Measurements from ENCODE around the gene C1QTNF12. TPM values are rescaled to one million over a fixed set of nuclear protein-coding genes. Genes with fewer than 3 reads are reported as not detected.

The C1QTNF12 gene, protein sequence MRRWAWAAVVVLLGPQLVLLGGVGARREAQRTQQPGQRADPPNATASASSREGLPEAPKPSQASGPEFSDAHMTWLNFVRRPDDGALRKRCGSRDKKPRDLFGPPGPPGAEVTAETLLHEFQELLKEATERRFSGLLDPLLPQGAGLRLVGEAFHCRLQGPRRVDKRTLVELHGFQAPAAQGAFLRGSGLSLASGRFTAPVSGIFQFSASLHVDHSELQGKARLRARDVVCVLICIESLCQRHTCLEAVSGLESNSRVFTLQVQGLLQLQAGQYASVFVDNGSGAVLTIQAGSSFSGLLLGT
- 0.76 and 1.7 TPM in 2 replicates for total RNA-seq

DNA sequence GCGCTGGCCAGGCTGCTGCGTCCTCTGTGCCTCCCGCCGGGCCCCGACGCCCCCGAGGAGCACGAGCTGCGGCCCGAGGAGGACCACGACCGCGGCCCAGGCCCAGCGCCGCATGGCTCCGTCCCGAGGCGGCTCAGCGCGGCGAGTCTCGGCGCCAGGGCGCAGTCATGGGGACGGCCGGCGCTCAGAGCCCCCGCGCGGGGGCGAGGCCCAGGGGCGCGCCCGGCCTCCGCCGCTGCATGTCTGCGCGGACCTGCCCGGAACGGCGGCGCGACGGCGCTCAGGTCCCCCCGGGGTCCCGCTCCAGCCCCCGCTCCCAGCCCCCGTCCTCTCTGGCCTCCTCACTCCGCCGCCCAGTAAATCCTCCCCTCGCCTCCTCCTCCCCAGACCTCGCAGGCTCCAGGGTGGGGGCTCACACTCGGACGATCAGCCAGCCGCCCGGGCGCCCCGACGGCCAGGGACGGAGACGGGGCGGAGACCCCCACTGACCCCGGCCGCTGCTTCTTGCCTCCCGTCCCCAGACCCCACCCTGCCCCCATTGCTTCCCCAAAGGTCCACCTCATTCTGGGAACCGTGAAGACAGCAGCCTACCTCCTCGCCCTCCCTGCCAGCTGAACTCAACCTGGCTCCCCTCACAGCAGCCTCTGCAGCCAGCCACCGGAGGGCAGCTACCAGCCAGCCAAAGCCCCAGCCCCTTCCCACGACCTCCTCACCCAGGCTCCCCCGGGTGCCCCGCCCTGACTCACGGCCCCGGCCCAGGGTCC, at the start of gene C1QTNF12:
C1QTNF12 (minus strand) TSS at position 146 of the 764 bp plus-strand sequence; CDS start at position 114, 32 bp downstream.
- DNase-seq (ENCODE audit: extremely low read depth, low read depth, low spot score) = no peak

DNA sequence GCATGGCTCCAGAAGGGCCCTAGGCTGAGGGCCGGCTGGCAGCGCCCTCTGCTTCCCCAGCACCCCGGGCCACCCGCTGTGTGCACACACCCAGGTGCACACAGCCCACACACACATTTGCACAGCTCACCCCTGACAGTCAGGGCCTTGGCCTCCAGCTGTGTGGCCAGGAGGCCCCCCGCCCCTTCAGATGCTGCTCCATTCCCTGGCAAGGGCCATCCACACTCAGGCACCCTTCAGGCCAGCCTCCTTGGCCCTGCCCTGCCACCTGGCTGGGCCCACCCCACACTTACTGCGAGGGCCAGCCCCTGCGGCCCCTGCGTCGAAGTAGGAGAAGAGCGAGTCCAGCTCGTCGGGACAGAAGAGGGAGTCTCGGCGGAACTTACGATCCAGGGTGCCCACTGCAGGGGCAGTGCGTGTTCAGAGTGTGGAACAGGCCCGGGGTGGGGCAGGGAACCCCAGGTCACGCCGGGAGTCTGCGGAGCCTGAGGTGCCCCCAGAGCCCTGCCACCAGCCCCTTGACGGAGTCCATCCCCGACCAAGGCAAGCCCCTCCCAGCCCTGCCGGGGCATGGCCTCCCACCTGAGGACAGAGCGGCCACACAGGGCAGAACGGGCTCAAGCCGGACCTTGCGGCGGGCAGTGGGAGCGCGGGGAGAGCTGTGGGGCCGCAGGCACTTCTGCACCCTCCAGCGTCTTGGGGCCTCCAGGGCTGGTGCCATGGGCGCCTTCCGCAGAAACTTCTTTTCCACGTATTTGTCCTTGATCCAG, 48.8 kb upstream of the C1QTNF12 start:
- DNase-seq (ENCODE audit: extremely low read depth, low read depth, low spot score) = no peak

DNA sequence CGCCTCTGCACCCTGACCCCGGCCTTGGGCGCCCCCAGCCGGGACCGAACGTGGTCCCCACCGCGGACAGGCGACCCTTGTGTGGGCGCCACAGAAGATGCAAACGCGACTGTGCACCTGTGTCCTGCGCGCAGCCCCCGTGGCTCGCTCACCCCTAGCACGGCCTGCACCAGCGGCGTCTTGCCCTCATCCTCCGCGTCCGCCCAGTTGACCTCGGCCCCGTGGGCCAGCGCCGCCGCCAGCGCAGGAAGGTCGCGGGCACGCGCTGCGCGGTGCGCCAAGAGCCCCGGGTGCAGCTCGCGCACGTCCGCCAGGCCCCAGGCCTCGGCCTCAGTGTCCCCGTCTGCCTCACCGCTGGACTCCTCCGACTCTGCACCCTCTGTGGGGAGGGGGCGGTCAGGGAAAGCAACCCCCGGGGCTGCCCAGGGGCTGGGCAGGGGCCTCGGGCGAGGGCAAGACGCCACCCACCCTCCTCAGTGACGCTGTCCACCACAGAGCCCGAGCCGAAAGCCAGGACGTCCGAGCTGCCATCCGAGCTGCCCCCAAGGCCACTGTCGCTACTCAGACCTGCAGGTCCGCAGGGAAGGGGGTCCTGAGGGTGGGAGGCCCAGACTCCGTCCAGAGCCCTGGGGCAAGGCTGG, 47.8 kb upstream of the C1QTNF12 start:
- DNase-seq (ENCODE audit: extremely low read depth, low read depth, low spot score) = no peak

DNA sequence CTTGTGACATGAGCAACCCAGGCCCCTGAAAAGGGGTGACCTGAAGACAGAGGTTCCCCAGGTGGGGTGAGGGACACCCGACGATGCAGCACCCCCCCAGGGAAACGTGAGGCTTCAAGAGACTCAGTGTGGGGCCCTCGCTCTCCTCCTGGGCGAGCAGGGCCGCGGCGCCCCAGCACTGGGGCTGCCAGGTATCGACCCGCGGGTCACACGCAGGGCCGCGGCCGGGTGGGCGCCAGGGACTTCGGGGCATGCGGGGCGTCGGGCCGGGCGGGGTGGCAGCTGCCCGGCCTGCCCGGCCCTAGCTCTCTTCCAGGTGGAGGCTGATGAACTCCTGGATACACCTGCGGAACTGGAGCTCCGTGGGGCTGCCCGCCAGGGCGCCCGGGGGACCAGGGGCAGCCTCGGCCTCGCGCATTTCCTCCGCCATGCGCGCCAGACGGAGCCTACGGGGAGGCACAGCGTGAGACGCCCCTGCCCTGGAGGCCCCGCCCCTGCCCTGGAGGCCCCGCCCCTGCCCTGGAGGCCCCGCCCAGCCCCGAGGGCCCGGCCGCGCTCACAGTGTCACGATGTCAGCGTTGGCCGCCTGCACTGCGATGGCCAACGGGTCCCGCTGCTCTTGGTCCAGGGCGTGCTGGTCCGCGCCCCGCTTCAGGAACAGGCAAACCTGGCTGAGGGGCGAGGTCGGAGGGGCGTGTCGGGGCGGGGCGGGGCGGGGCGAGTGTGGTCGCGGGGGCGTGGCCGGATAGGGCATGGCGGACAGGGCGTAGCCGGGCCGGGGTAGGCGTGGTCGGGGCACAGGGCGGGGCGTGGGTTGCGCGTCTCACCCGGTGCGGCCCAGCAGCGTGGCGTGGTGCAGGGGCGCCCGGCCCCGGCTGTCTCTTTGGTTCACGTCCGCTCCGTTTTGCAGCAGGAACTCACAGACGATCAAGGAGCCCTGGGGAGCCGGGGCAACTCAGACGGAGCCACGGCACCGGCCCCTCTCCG, 47.0 kb upstream of the C1QTNF12 start:
- DNase-seq (ENCODE audit: extremely low read depth, low read depth, low spot score) = no peak

DNA sequence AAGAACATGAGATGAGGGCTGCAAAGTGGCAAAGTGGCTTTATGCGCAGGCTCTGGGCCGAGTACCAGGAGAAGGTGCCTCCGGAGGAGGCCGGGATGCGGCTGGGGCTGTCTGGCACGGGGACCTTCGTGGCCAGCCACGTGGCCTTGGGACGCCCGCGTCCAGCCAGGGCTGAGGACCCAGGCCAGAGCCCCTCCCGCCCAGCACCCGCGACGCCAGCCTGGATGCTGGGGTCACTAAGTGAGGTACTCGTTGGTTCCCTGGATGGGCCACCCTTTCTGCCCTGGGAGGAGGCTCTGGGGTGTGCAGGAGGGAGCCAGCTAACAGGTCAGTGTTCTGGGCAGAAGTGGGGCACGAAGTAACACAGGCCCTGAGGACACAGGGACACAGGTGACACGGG, 46.3 kb upstream of the C1QTNF12 start:
- DNase-seq (ENCODE audit: extremely low read depth, low read depth, low spot score) = no peak

DNA sequence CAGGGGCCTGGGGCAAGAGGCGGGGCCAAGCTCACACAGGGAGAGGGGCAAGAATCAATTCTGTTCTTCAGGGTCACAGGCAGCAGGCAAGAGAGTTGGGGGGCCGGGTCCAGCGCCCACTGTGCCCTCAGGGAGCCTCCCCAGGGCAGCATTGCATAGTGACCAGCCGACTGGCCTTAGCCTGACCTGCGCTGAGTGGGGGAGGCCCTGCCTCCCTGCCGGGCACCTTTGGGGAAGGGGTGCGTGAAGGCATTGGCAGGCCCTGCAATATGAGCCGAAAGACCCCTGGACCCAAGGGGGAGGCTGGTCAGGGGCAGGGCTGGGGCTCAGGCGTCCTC, 45.9 kb upstream of the C1QTNF12 start:
- no peak for DNase-seq (ENCODE audit: extremely low read depth, low read depth, low spot score)

DNA sequence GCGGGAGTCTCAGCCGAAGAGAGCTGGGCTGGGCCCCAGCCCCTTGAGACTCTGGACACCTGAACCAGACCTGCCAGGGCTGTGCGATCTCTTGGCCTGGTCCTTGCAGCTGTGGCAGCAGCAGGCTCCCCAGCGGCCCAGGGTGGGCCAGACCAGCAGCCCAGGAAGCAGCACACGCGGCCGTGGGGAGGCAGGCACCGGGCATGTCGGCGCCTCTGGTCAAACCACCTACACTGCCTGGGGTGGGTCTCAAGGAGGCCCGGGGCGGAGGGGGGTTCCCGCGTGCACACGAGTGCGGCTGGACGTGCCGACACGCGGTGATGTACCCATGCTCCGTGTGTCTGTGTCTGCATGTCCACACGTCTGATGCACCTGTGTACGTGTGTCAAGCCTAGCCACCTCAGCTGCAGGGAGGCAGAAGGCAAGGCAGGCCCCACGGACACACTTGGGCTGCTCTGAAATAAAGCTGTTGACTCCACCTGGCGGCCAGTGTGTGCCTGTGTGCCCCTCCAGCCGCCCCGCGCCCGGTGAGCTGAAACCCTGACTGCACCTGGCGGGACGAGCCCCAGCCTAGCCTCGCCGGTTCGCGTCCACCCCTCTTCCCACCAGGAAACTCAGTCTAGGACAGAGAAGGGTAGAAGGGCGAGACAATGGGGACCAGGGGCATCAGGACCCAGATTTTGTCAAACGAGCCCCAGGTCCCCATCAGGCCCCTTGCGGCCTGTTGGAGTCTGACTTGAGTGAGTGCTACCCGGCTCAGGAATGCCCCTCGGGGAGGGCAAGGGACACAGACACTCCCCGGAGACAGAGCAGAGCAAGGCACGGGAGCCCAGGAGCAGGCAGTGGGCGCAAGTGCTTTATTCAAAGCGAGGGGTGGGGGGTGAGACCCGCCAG, 45.3 kb upstream of the C1QTNF12 start:
- DNase-seq (ENCODE audit: extremely low read depth, low read depth, low spot score) = no peak

DNA sequence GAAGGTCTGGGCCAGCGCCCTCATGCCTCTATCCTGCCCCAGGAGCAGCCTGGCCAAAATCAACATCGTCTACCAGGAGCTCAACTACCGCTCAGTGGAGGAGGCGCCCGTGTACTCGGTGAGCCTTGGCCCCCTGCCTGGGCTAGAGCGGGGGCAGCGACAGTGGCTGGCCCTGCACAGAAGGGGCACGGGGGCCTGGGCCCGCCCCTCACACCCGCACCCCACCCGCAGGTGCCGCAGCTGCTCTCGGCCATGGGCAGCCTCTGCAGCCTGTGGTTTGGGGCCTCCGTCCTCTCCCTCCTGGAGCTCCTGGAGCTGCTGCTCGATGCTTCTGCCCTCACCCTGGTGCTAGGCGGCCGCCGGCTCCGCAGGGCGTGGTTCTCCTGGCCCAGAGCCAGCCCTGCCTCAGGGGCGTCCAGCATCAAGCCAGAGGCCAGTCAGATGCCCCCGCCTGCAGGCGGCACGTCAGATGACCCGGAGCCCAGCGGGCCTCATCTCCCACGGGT, 44.6 kb upstream of the C1QTNF12 start:
- no peak for DNase-seq (ENCODE audit: extremely low read depth, low read depth, low spot score)

DNA sequence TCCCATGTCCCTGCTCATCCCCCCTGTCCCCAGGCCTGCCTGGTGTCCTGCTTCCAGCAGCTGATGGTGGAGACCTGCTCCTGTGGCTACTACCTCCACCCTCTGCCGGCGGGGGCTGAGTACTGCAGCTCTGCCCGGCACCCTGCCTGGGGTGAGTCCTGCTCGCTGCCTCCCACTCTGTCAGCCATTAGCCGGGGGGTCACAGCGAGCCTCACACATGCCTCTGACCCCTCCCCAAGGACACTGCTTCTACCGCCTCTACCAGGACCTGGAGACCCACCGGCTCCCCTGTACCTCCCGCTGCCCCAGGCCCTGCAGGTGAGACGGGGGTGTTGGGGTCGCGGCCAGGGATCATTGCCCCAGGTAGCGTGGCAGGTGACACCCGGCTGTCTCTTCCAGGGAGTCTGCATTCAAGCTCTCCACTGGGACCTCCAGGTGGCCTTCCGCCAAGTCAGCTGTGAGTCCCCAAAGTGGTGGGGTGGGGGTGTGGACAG, 43.8 kb upstream of the C1QTNF12 start:
- no peak for DNase-seq (ENCODE audit: extremely low read depth, low read depth, low spot score)

DNA sequence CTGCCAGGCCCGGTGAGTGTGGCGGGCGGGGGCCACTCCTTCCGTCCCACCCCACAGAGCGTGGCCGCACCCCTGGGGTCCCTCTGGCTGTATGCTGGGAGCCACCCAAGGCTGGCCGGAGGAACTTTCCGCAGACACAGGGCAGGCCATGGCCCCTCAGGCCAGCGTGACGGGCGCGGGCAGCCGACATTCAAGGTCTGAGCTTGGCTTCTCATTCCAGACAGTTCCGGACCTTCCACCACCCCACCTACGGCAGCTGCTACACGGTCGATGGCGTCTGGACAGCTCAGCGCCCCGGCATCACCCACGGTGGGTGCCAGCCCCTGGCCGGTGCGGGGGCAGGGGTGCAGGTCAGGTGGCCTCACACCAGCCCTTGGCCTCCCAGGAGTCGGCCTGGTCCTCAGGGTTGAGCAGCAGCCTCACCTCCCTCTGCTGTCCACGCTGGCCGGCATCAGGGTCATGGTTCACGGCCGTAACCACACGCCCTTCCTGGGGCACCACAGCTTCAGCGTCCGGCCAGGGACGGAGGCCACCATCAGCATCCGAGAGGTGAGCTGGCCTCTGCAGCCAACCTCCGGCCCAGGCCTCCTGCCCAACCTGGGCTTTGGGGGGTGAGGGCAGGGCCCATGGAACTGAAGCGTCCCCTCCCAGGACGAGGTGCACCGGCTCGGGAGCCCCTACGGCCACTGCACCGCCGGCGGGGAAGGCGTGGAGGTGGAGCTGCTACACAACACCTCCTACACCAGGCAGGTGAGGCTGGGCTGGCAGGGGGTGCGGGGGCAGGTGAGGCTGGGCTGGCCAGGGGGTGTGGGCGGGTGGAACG, 41.0 kb upstream of the C1QTNF12 start:
- DNase-seq (ENCODE audit: extremely low read depth, low read depth, low spot score) = no peak

DNA sequence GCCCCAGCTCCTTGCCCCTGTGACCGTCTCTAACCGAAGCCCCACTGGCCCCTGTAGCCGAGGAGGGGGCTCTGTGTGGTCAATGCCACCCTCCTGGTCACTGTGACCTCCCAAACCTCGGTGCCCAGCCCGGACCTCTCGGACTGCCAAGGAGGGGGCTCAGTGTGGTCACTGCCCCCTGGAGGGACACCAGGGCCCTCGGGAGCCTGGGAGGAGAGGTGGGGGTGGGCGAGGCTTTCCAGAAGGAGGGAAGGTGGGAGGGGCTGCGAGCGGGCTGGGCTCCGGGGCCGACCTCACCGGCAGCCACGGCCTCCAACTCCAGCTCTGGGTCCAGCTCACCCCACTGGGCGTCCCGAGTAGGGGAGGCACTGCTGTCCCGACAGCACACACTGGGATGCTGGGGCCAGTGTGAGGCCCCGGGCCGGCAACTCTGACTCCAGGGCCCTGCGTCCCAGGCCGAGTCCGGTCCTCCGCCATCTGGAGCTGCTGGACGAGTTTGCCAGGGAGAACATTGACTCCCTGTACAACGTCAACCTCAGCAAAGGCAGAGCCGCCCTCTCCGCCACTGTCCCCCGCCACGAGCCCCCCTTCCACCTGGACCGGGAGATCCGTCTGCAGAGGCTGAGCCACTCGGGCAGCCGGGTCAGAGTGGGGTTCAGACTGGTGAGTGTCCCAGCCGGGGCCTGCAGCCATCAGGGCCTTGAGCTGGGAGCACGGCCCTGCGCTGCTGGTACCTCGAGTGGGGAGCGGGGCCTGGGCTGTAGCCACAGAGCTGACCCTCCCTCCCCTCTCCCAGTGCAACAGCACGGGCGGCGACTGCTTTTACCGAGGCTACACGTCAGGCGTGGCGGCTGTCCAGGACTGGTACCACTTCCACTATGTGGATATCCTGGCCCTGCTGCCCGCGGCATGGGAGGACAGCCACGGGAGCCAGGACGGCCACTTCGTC, 40.1 kb upstream of the C1QTNF12 start:
- no peak for DNase-seq (ENCODE audit: extremely low read depth, low read depth, low spot score)

DNA sequence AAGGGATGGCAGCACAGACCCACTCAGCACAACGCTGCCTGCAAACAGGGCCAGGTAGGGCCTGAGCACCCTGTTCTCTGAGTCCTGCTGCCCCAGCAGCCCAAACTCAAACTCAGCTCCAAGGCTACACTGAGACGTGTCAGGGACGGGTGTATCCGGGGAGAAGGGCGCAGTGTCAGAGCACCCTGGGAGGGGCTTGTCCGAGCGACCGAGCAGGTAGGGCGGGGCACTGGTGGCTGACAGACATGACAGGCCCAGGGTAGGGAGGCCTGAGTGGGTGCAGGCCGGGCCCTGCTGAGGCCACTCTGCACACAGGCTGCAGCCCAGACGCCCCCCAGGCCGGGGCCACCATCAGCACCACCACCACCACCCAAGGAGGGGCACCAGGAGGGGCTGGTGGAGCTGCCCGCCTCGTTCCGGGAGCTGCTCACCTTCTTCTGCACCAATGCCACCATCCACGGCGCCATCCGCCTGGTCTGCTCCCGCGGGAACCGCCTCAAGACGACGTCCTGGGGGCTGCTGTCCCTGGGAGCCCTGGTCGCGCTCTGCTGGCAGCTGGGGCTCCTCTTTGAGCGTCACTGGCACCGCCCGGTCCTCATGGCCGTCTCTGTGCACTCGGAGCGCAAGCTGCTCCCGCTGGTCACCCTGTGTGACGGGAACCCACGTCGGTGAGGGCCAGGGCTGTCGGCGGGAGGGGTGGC, 39.2 kb upstream of the C1QTNF12 start:
- DNase-seq (ENCODE audit: extremely low read depth, low read depth, low spot score) = no peak

DNA sequence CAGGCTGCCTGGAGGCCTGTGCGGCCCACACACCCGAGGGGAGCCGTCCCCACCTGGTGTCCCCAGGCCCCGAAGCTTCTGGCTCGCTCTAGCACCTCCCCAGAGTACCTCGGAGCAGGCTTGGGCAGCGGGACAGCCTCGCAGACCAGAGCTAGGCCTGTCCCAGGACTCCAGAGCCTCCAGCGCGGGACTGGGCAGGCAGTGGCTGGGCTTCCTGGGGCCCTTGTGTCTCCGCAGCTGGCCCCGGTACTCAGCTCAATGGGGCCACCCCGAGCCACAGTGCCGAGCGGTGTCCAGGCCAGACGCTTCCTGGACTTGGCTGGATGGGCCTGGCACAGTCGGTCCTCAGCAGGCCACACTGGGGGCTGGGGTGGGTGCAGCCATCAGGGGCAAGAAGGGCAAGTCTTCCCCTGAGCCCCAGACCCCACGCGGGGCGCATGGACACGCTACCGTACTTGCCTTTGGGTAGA, 38.6 kb upstream of the C1QTNF12 start:
- DNase-seq (ENCODE audit: extremely low read depth, low read depth, low spot score) = no peak

DNA sequence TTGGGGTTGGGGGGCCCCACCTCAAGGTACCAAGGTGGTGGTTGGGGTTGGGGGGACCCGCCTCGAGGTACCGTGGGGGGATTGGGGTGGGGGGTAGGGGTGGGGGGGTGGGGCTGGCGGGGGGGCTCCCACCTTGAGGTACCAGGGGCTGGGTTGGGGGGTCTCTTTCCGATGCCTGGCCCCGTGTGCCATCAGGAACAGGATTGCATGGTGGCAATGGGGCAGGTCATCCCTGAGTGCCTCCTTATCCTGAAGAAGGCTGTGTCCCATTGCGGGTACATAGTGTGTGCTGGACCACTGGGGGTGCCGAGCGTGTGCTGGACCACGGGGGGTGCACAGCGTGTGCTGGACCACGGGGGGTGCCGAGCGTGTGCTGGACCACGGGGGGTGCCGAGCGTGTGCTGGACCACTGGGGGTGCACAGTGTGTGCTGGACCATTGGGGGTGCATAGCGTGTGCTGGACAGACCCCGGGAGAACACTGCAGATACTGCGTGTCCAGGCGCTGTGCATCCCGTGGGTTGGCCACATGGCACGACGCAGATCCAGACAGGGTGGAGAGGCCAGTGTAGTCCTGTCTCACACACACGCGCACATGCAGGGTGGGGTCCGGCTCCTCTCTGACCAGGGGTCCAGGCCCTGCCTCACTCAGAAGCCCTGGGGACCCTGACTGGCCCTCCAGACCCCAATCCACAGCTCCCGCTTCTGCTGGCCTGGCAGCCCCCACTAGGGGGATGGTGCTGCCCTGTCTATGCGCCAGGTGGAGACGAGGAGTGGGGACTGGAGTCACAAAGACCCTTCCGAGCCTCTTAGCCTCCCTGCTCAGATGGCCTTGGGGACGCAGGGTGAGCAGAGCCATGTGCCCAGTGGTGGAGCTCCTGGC, 37.9 kb upstream of the C1QTNF12 start:
- no peak for DNase-seq (ENCODE audit: extremely low read depth, low read depth, low spot score)

DNA sequence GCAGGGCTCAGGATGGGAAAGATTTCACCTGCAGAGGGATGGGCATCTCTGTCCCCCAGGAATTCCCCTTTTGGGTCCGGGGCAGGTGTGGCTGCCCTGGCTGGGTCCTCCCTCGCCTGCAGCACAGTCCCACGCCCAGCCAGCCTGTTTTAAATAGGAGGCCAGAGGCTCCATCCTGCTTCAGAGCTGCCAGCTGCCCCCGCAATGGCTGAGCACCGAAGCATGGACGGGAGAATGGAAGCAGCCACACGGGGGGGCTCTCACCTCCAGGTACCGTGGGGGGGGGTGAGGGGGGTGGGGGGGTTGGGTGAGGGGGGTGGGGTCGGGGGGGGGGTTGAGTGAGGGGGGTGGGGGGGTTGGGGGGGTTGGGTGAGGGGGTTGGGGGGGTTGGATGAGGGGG, 37.3 kb upstream of the C1QTNF12 start:
- DNase-seq (ENCODE audit: extremely low read depth, low read depth, low spot score) = no peak
